Measurements from ENCODE around the gene NFIA. TPM values are rescaled to one million over a fixed set of nuclear protein-coding genes. Genes with fewer than 3 reads are reported as not detected.

The NFIA gene
- total and polyA plus RNA-seq, 12 donors = 15.6 to 109 (median 66.3) TPM

GRCh38 chr1:61400997-61401396 lies 318.6 kb downstream of the NFIA start:
- 90 to 95% (median 92%) methylated on average over 3 of the region's 3 CpGs for WGBS, 4 donors
- intact Hi-C loops (cut with DNase I) = no loop called here
- Histone ChIP-seq H3K9me3 (replicated peaks in 1 of 3) (no peaks in the 10 kb centered on the region), H3K27me3 (no peaks in the 10 kb centered on the region), H3K27ac (no peak overlapping the region), H3K4me3 (no peak overlapping the region), H3K36me3 (replicated peaks in 1 of 2) (no peaks in the 10 kb centered on the region), H3K4me1 (replicated peaks in 1 of 2) (peaks cover 0 to 32% of the 10 kb centered on the region in 2 donors)
- no peak for TF ChIP-seq POLR2A (IDR thresholded peaks at IDR 0.05)
- no peak for TF ChIP-seq CTCF (IDR thresholded peaks at IDR 0.05)
- DNase-seq = no peak

GRCh38 chr1:61403679-61404596 lies 321.6 kb downstream of the NFIA start:
- DNase-seq = peak in 5 of 7 donors; percentile 13 to 37 (median 31)
- Histone ChIP-seq H3K27ac (peak overlapping the region in 4 of 5 donors; percentile 7 to 66 (median 22)), H3K4me1 (replicated peaks in 1 of 2) (peaks cover 0 to 28% of the 10 kb centered on the region in 2 donors), H3K27me3 (no peaks in the 10 kb centered on the region), H3K36me3 (replicated peaks in 1 of 2) (peaks cover 0 to 26% of the 10 kb centered on the region in 2 donors), H3K9me3 (replicated peaks in 1 of 3) (no peaks in the 10 kb centered on the region), H3K4me3 (no peak overlapping the region)
- no peak for TF ChIP-seq POLR2A (IDR thresholded peaks at IDR 0.05)
- TF ChIP-seq CTCF (IDR thresholded peaks at IDR 0.05) = no peak
- 54 to 66% (median 56%) methylated on average over 12 of the region's 12 CpGs for WGBS, 4 donors
- intact Hi-C loops (cut with DNase I) = no loop called here

GRCh38 chr1:61404597-61405376 lies 322.4 kb downstream of the NFIA start:
- 78 to 91% (median 88%) methylated on average over 4 of the region's 4 CpGs for WGBS, 4 donors
- Histone ChIP-seq H3K9me3 (replicated peaks in 1 of 3) (no peaks in the 10 kb centered on the region), H3K27me3 (no peaks in the 10 kb centered on the region), H3K4me3 (no peak overlapping the region), H3K4me1 (replicated peaks in 1 of 2) (peaks cover 0 to 24% of the 10 kb centered on the region in 2 donors), H3K36me3 (replicated peaks in 1 of 2) (peaks cover 0 to 32% of the 10 kb centered on the region in 2 donors), H3K27ac (peak overlapping the region in 2 of 5 donors; percentile 35 to 66)
- TF ChIP-seq CTCF (IDR thresholded peaks at IDR 0.05) = no peak
- no peak for TF ChIP-seq POLR2A (IDR thresholded peaks at IDR 0.05)
- DNase-seq = no peak
- intact Hi-C loops (cut with DNase I) = no loop called here

DNA sequence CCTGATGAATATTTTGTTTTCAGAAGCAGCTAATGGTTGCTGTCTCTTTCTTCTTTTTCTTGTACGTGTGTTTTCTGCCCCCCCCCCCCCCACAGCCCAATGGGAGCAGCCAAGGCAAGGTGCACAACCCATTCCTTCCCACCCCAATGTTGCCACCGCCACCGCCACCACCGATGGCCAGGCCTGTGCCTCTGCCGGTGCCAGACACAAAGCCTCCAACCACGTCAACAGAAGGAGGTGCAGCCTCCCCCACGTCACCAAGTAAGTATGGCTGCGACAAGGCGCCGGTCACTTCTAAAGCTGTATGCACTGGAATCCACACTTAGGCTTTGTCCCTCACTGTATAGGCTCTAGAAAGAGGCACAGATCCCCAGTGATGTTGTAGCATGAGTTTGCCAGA lies 324.1 kb downstream of the NFIA start:
- Histone ChIP-seq H3K4me1 (replicated peaks in 1 of 2) (peaks cover 0 to 24% of the 10 kb centered on the region in 2 donors), H3K27ac (no peak overlapping the region), H3K9me3 (replicated peaks in 1 of 3) (no peaks in the 10 kb centered on the region), H3K36me3 (replicated peaks in 1 of 2) (peaks cover 0 to 44% of the 10 kb centered on the region in 2 donors), H3K27me3 (no peaks in the 10 kb centered on the region), H3K4me3 (no peak overlapping the region)
- DNase-seq = no peak
- intact Hi-C loops (cut with DNase I) = no loop called here
- WGBS, 4 donors = 96 to 98% (median 96%) methylated on average over 8 to 10 of the region's 10 CpGs
- TF ChIP-seq POLR2A (IDR thresholded peaks at IDR 0.05) (no peak), CTCF (IDR thresholded peaks at IDR 0.05) (no peak)
